GM12801 (cell line): ENCODE results near the gene GNG4.

Experiments
- TF ChIP-seq, protein P1 (sequence below): IDR thresholded peaks from one replicate; pipeline ENCODE4 v1.5.1; 2011; ENCODE audit warnings: control low read depth; ENCODE audit not compliant: insufficient read length; ENCODE audit errors: extremely low read depth

The GNG4 gene

DNA sequence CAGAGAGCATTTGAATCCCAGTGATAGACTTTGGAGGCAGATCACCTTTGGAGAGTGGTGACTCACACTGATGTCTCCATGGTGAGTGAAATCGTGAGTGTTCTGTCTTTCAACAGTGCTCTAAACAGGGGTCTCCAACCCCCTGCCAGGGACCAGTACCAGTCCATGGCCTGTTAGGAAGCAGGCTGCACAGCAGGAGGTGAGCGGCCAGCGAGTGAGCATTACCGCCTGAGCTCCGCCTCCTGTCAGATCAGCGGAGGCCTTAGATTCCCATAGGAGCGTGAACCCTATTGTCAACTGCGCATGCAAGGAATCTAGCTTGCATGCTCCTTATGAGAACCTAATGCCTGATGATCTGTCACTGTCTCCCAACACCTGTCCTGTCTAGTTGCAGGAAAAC, 83.5 kb downstream of the GNG4 start:
- TF ChIP-seq, protein P1, sequence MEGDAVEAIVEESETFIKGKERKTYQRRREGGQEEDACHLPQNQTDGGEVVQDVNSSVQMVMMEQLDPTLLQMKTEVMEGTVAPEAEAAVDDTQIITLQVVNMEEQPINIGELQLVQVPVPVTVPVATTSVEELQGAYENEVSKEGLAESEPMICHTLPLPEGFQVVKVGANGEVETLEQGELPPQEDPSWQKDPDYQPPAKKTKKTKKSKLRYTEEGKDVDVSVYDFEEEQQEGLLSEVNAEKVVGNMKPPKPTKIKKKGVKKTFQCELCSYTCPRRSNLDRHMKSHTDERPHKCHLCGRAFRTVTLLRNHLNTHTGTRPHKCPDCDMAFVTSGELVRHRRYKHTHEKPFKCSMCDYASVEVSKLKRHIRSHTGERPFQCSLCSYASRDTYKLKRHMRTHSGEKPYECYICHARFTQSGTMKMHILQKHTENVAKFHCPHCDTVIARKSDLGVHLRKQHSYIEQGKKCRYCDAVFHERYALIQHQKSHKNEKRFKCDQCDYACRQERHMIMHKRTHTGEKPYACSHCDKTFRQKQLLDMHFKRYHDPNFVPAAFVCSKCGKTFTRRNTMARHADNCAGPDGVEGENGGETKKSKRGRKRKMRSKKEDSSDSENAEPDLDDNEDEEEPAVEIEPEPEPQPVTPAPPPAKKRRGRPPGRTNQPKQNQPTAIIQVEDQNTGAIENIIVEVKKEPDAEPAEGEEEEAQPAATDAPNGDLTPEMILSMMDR: no peak

DNA sequence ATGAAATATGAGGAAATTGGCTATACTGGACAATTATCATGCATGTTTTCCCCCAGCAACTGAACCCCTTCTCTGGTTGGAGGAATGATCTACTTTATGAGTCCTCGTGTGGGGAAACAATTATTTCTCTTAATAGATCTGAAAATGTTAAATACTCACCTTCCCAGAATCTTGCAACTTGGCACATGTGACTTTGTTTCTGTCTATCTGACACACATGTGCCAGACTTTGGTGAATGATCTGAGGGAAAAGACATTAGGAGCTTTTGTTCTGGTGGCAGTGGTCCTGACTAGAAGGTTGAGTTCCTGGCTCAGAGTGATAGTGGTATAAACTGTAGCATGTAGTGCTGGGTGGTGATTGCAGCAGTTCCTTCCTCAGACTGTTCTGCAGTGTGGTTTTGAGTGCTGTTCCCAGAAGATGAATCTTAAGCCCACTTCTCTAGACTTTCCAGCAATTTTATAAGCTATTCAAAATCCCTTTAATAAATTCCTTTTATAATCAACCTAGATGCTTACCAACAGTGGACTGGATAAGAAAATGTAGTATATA, 86.0 kb downstream of the GNG4 start:
- TF ChIP-seq, protein P1: no peak

DNA sequence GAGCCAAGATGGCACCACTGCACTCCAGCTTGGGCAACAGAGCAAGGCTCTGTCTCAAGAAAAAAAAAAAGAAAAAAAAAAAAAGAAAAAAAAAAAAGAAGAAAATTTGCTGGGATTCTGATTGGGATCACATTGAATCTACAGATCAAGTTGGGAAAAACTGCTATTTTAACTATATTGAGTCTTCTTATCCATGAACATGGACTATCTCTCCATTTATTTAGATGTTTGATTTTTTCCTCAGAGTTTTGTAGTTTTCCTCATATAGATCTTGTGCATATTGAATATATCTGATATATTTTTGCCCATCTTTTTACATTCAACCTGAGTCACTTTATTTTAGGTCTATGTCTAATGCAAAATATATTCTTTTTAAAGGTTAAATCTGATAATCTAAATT, 87.0 kb downstream of the GNG4 start:
- TF ChIP-seq, protein P1: no peak

DNA sequence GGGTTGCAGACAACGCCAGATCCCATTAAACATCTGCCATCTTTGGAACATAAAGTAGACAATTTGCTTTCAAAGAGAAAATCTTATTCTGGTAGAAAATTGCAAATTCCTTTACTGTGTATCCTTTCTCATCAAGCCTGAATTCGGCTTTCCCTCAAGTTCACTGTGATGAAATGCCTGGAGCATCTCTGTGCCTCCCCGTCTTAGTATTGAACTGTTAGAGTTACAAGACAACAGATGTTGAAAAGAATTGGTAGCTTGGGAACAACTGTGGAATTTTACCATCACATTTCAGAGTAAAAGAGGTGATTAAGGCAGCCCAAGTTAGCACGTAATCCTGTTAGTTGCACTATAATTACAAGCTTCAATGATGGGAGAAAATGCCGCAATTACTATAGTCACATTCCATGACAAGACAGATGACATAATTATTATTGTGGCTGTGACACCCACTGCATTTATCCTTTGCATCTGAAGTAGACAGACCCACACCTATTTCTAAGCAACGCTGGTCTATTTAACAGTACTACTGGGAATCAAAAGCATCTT, 90.9 kb downstream of the GNG4 start:
- TF ChIP-seq, protein P1: no peak

DNA sequence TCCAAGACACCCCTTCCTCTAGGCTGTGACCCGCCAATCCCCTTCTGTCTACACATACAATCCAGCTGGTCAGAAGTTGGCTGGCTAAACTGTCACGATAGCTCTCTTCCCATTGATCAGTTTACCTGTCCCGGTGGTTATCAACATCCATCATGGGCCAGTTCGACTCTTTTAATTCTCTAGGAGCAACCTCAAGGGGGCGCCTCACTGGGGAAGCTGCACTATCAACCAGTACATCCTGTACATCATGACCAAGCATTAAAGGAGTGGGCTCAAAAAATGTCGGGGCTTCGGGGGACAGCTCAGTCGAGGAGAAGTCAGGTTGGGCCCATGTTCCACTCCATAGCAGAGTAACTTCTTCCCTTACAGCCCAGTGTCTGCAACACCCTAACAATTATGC, 92.1 kb downstream of the GNG4 start:
- TF ChIP-seq, protein P1: no peak

DNA sequence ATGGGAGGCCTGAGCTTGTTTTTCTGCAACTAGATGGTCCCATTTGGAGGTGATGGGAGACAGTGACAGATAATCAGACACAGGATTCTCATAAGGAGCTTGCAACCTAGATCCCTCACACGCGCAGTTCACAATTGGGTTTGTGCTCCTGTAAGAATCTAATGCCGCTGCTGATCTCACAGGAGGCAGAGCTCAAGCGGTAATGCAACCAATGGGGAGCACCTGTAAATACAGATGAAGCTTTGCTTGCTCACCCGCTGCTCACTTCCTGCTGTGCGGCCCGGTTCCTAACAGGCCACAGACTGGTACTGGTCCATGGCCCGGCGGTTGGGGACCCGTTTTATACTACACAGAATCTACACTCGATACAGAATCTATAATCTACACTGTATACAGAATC, 92.8 kb downstream of the GNG4 start:
- TF ChIP-seq, protein P1: no peak

DNA sequence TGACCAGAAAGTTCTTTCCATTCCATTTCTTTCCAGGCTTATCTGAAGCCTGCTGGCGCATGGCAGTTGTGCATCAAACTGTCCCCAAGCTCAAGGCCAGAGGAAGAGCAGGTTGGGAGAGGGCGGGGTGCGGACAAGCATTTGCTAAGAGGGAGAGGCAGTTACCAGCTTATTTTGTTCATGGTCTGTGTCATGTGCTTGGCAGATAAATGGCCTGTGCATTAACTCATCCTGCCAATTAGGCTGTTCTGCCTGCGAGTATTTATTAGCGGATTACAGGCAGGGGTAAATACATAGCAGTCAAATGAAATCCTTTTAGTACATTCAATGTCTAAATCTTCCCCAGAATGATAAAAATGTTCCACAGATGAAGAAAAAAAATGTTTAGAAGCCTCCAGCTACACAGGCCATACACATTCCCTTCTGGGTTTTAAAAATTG, 96.5 kb downstream of the GNG4 start:
- TF ChIP-seq, protein P1: no peak
